NCI-H146 (cell line): ENCODE measurements around the gene PRDM7.
"Not testable (repeated sequence)": the region's sequence is repeated elsewhere in the genome, so short reads cannot be mapped to it uniquely, and the experiment has no call there.

Experiments
- DNase-seq: peaks from one replicate; lab custom pipeline; 2025; lab: John Stamatoyannopoulos, UW

The PRDM7 gene

GRCh38 chr16:90012991-90013745 is 64.0 kb downstream of the PRDM7 start:
- no peak for DNase-seq

DNA sequence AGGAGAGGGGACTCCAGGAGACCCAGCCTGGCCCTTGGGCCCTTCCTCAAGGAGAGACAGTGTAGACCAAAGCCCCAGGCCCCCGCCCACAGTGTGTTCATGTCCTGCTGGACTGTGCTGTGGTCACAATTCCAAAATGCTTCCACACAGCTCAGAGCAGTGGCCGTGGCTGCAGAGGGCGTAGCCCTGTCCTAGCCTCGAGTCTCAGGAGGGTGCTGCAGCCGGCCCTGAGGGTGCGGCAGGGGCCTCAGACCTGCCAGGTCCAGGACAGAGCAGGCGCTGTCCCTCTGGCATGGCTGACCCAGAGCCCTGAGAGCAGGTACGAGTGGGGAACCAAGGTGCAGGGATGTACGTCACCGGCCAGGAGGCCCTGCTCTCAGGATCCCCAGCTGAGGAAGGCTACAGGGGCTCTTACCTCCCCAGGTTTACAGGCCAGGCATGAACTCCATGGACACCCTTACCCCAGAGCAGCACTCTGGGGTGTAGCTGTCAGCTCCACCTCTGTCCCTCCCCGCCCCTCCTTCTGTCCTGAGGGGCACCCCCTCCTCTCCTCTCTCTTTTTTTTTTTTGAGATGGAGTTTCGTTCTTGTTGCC is 65.1 kb downstream of the PRDM7 start:
- no peak for DNase-seq

DNA sequence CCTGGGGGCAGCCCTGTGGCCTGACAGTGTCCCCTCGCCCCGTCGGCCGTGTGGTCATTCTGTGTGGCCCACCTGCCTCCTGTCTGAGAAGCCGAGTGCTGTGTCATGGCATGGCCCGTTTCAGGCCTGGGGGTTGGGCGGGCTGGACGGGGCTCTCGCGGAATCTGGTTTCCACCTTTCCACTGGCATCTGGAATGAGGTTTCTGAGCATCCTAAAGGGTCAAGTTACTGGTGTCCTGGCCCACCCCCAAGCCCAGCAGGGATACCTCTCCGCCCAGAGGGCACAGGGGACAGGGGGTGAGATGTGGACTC is 65.7 kb downstream of the PRDM7 start:
- no peak for DNase-seq

DNA sequence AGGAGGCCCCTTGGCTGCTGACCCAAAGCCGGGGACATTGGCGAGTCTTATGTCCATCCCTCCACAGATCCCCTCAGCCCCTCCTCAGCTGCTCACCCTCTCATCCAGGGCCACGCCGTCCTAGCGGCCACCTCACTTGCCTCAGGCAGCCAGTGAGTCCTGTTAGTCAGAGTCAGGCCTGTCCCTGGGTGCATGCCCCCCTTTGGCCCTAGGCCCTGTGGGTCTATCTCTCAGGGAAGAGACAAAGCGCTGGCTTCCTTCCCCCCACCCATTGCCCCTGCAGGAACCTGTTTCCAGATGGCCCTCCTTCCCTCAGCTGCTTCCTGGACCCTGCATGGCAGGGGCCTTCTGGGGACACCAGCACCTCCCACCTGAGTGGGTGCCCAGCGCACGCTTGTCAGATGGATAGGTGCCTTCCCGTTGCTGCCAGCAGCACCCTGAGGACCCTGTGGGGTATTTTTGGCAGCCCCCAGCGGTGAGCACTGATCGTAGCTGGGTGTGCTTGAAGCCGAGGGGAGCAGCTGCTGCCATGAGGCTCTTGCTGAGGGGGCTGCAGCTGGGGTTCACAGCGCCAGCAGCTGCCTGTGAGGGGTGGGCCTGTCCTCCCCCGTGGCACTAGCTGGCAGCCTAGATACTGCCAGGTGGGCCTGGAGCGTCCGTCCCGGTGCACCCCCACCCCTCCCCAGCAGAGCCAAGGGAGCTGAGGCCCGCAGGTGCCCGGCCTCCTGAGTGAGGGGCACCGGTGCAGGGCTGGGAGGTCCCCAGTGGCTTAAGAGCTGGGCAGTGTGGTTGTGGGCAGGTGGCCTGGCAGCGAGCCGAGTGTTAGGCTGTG is 66.2 kb downstream of the PRDM7 start:
- DNase-seq = no peak

DNA sequence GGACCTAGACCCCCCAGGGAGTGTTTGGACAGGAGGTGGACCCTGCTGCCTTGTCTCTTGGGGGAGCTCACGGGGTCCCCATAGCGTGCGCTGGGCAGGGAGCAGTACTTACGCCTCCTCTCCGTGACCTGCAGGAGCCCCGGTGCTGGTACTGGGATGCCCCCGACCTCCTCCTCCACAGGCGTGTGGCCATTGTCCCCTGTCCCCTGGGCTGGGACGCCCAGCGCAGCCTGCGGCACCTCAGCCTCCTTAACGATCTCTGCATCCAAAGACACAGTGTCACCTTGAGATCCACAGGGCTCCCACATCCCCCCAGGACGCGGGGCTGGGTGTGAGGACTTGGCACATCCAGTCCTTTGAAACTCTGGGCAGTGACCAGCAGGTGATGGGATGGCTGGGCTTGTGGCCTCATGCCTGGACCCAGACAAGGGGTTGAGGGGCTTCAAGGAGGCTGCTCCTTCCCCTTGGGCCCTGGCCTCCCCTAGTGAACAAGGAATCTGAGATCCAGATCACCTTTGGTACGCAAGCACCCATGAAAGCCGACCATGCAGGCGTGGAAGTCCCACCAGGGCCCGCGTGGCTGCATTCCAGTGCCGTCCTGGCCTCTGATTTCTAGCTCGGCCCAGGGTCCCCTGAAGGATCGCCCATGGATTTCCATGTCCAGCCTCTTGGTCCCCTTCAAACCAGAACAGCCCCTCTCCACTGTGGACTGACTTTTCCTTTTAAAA is 67.8 kb downstream of the PRDM7 start:
- DNase-seq = no peak

GRCh38 chr16:90008708-90009145 is 68.4 kb downstream of the PRDM7 start:
- no peak for DNase-seq

- DNase-seq = not testable (repeated sequence)
Observed at GRCh38 chr16:90007635-90008234, 69.4 kb downstream of the PRDM7 start.

DNA sequence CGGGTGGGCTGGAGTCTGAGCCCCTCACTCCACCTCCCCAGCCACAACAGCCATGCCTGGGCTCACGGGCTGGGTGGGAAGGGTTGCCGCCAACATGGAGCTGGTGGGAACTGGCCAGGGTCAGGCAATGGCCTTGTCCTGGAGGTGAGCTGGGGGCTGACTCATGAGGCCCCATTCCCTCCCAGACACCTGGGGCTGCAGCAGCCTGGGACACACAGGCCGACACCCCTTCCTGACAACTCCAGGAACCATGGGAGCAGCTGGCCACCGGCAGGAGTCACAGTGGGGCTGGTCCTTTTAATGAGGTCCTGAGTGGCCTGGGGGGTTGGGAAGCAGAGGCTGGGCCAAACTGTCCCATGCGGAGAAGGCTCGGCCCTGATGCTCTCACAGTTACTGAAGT is 70.1 kb downstream of the PRDM7 start:
- DNase-seq = no peak
